GF-D8 (cell line): ENCODE results near the gene RALGPS1.

ENCODE experiments used
- DNase-seq: peaks from one replicate; lab custom pipeline; 2025; lab: John Stamatoyannopoulos, UW

RALGPS1 gene

DNA sequence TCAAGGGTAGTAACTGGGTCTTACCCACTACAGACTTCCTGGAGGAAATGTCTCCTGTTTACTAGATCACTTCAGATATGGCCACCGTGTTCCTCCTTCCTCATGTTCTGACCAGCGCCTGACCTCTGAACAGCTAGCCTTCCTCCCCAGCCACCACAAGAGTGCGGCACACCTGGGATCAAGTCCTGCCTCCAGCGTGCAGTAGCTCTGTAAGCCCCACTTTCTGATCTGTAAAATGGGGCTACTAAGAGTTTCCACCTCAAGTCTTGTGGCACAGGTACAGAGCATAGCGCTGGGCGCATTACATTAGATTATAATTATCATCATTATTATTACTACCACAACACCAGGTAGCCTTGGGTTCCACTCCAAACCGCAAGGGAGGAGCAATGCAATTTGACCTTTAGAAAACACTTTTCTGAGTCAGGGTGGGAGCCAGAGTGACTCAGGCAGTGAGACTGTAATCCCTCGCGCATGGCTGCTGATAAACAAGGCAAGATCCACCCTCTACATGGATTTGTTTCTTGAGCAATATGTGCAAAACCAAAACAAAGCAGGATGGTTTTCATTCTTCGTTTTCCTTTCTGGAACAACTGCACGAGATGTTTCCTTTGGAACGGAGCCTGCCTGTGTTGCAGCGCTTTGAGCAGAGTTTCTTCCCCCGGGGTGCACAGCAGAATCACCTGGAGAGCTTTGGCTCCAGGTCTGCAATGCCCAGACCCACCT, 272.8 kb downstream of the RALGPS1 start:
- DNase-seq: no peak

GRCh38 chr9:127188396-127188795, 273.8 kb downstream of the RALGPS1 start:
- no peak for DNase-seq

- DNase-seq: no peak
Observed at GRCh38 chr9:127189628-127190027, 275.0 kb downstream of the RALGPS1 start.

DNA sequence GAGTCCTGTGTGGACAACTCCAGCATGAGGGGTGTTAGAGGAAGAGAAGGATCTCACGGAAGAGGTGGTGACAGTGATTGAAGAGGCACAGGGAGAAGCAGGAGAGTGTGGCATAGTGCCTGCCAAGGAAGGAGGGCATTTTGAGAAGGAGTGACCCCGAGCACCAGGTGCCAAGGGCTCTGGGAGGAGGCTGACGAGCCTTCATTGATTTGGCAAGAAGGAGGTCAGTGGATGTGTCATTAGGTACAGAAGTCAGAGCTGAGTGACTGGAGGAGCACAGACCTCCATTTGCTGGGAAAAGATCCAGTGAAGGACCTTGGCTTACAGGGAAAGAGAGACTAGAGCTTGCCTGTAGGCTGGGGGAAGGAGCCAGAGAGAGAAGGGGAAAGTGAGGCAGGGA, 278.2 kb downstream of the RALGPS1 start:
- no peak for DNase-seq

DNA sequence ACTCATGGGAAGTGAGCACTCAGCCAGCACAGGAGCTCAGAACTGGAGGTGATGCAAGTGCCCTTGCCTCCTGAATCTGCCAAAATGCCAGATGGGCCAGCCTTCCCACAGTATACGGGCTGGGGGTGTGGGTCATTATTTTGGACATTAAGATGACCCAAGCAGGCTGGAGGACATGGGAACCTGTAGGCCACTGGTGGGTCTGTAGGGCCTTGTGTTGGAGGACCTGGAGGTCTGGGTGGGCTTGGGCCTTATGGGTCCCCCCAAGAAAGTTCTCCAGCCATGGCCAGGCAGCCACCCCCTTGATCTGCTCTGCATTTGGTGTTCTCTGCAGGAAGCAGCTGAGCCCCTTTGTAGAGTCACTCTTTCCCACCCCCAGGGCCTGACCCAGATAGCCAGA, 278.9 kb downstream of the RALGPS1 start:
- DNase-seq: no peak

DNA sequence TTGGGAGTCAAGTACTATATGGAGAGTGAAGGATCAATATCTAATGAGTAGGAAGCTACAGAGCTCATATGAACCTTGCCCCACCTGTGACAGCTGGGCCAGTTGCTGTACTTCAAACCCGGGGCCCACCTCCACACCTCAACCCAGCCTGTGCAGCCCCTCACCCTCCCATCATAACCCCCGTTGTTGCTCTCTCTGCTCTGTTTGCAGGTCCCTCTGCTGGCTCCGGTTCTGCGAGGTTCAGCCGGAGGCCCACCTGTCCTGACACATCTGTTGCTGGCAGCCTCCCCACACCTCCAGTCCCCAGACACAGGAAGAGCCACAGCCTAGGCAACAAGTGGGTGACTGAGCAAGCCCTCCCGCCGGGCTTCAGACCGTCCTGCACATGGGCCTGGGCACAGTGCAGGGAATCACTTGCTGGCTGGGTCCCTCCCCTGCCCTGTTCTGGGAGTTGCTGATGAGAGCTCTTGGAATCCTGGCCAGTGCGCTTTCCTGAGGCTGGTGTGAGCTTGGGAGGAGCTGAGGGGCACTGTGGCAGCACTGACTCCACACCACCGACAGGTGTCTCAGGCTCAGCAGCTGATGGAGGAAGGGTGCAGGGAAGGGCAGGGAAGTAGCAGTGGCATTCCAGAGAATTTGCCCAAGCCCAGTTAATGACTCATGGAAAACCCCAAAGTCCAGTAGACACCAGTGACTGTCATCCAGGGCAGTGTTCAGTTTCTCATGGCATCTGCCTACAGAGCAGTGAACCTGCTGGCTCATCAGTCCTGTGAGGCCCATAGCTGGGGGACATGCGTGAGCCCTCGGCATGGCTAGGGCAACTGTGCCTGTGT, 280.5 kb downstream of the RALGPS1 start:
- no peak for DNase-seq

- no peak for DNase-seq
Observed at GRCh38 chr9:127195976-127196825, 281.6 kb downstream of the RALGPS1 start.

DNA sequence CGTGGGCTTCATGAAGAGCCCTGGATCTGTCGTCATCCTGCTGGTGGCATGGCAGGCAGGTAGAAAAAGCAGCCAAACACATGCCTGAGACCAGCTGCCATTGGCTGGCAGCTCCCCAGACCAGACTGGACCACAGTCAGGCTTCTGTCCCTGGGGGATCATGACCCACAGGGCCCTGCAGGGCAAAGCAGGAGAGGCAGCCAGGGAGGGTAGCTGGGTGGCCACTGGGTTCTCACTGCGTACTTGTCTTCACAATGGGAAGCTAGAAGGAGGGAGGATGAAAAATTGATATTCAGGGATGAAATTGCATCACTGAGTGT, 282.2 kb downstream of the RALGPS1 start:
- DNase-seq: no peak

DNA sequence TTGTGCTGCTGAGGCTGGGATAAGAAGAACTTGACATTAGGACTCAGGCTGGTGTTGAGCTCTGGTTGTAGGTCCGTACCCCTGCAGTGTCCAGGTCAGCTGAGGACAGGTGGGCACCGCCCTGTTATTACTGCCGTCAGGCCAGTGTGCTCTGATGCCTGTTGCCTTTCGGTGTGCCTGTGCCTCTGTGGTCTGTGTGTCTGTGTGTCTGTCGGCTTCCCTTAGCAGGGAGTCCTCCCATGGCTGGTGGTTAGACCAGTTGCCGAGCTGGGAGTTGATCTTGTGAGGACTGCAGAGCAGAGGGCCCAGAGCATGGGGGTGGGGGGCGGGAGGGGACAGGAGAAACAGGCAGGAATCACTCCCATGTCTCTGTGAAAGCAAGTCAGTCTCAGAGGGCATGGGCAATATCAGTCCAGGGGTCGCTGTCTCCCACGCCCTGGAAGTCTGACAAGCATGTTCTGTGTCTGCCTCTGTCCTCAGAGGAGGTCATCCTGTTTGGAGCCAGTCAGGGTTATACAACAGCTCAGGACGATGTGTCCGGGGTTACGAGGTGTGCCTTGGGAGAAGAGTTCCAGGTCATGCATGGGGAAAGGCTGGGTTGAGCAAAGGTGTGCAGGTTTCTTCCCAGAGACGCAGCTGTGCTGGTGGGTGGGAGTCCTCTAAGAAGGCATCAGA, 282.7 kb downstream of the RALGPS1 start:
- DNase-seq: no peak

DNA sequence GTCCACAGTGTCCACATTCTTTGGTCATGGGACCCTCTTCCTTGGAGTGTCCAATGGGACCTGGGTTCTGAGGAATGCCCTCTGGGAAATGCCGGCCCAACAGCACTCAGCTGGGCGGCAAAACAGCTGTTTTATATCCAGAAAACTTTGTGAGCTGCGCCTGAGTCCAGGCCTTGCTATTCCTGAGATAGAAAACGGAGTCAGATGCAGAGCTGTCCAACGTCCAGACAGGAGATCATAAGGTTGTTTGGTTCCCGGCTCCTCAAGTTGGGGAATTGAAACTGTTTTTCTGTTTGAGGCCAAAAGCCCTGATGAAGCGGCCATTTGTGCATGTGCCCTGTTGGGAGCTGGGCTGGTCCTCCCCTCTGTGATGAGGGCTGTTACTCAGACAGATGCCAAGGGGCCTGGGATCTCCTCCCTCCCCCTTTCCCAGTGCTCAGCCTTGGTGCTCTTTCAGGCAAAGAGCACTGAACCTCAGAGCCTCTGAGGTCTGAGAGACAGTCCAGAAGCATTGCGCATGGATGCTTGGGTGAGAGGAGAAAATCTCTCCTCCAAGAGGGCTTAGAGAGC, 283.4 kb downstream of the RALGPS1 start:
- no peak for DNase-seq

- no peak for DNase-seq
Observed at GRCh38 chr9:127198587-127198986, 284.0 kb downstream of the RALGPS1 start.

GRCh38 chr9:127199001-127199791, 284.6 kb downstream of the RALGPS1 start:
- DNase-seq: peak; percentile 6

DNA sequence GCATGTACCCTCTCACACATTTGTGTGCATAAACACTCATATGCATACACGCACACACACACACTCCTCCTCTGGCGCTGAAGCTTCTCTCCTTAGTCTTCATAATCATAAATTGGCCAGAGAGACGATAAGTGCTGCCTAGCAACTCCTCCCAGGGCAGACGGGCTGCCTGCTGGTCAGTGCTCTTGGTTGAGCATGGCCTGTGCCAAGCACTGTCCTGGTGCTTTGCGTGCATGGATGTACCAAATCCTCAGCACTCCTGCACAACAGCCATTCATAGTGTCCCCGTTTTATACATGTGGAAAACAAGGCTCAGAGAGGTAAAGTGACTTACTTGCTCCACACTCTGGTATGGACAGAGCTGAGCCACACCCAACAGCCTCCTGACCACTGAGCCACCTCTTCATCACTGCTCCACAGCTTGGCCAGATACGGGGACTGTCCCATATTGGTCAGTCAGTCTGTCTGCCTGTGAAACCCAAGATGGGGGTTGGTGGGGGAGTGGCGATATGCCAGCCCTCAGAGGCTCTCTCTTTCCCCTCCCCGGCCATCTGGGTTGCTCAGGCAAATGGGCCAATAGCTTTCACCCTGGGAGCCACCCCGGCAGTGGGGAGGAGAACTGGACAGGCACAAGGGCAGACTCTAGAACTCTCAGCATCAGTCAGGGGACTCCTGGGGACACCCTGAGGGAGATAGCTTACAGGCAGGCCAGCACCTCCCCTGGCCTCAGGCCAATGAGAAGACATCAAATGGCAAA, 285.7 kb downstream of the RALGPS1 start:
- no peak for DNase-seq

DNA sequence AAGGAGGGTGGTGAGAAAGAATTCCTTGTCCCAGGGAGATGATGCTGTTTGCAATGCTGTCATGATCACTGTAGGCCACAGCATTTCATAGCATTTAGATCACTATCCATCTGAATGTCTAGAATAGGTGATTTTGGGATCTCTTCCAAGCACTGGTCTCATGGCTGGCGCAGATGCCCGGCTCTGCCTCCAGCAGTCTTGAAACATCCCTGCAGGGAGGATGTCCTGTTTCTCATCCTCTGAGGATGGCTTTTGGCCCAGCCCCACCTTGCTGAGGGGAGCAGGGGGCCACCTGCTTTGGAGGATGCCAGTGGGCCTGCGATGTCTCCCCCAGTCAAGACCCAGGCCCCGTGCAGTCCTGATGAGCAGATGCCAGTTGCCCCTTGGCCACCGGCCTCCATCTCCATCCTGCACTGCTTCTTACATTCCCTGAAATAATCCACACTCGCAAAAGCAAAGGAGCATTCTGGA, 286.5 kb downstream of the RALGPS1 start:
- no peak for DNase-seq

GRCh38 chr9:127201731-127202130, 287.1 kb downstream of the RALGPS1 start:
- DNase-seq: no peak

DNA sequence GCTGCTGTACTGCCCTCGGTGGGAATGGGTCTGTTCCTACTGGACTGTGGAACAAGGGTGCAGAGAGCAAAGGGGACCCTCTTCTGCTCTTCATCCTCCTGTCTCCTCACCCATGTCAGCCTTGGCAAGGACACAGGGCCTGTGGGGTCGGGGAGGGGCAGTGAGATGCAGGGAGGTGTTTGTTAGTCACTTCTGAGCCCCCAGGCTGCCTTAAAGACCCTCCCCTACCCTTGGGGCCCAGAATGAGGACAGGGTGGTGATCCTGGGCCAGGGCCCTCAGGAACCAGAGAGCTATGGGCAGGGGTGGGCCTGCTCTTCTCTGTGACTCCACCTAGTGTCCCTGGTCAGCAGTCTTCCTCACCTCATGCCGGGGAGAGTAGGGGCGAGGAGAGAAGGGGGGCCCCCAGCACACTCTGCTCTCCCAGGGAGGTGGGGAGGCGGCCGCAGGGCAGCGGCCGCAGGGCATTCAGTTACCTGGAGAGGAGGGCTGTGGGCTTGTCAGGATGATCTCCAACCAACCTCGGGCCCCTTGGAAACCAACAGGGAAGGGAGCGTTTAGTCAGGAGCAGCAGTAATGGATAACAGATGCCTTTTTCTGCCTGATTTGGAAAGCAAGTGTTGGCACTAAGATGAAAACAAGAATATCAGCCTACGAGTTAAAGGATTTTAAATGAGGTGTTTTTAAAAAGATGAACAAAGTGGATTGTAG, 288.0 kb downstream of the RALGPS1 start:
- no peak for DNase-seq

DNA sequence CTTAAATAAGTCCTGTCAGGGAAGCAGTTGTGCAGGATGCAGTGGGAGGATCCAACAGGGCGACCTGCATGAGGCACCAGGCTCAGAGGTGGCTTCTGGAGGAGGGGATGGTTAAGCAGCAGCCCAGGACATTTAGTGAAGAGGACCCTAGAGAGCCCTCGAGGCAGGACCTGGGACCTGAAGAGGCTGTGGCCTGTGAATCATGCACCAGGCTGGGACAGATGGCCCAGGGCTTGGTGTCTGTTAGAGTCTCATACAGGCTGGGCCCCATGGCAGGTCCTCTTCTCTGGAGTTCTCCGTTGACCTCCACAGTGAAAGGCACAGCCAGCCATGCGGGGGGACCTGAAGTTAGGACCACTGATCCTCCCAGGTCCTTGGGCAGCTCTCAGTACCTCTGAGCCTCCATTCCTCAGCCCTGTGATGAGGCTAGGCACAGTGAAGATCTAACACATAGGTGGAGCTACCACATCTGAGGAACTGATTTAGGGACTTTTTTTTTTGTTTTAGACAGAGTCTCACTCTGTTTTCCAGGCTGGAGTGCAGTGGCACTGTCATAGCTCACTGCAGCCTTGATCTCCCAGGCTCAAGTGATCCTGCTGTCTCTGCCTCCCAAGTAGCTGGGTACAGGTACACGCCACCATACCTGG, 289.2 kb downstream of the RALGPS1 start:
- DNase-seq: no peak

DNA sequence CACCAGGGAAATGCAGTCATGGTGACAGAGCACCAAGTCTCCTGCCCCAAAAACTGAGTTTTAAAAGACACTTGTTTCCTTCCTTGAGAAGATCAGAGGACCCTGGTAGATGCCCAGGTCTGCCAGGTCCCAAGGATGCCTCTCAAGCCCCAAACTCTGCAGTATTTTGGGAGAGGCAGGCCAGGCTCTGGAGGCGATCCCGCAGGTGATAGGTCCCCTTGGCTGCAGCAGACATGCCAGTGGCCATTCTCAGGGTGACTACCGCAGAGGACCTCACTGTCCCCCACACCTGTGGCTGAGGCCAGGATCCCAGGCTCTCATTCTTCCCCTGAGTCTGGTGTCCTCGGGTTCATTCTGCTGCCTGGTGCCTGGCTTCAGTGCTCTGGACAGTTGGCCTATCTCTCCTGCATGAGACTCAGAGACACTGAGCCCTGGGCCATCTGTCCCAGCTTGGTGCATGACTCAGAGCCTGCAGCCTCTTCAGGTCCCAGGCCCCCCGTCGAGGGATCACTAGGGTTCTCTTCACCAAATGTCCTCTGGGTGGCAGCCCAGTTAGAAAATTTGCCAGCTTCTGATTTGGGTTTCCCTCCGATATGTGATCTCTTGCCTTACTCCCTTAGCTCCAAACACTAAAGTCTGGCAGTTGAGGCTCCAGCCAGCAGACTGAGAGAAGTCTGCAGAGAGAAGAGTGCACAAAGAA, 290.3 kb downstream of the RALGPS1 start:
- DNase-seq: no peak
